Embryonic facial prominence (tissue), 1 donor: ENCODE measurements around the gene MRPL58.
"Not testable (repeated sequence)": the region's sequence is repeated elsewhere in the genome, so short reads cannot be mapped to it uniquely, and the experiment has no call there.

ENCODE experiments used
- DNase-seq: peaks from one replicate; pipeline ENCODE4 v3.0.0-alpha.2; 2016; ENCODE audit errors: extremely low spot score

The MRPL58 gene

GRCh38 chr17:75012346-75013091, at the start of gene MRPL58:
MRPL58 (plus strand) TSS chr17:75012670; CDS start chr17:75012687, 17 bp downstream.
- peak; percentile 62 for DNase-seq

- DNase-seq: no peak
Measured at GRCh38 chr17:74963656-74964055, 48.8 kb upstream of the MRPL58 start.

- no peak for DNase-seq
Measured at GRCh38 chr17:74964246-74964761, 48.2 kb upstream of the MRPL58 start.

GRCh38 chr17:74964988-74965622, 47.4 kb upstream of the MRPL58 start:
- no peak for DNase-seq

GRCh38 chr17:74968361-74968780, 44.1 kb upstream of the MRPL58 start:
- no peak for DNase-seq

GRCh38 chr17:74969501-74969900, 43.0 kb upstream of the MRPL58 start:
- not testable (repeated sequence) for DNase-seq

- DNase-seq: no peak
Measured at GRCh38 chr17:74970395-74970794, 42.1 kb upstream of the MRPL58 start.

GRCh38 chr17:74971069-74971841, 41.2 kb upstream of the MRPL58 start:
- no peak for DNase-seq

GRCh38 chr17:74971842-74972106, 40.7 kb upstream of the MRPL58 start:
- no peak for DNase-seq

- no peak for DNase-seq
Measured at GRCh38 chr17:74972107-74972972, 40.1 kb upstream of the MRPL58 start, which contains the start of gene HID1. HID1 (minus strand) TSS chr17:74972759; CDS start chr17:74972656, 103 bp downstream.

- DNase-seq: no peak
Measured at GRCh38 chr17:74972973-74973328, 39.5 kb upstream of the MRPL58 start.

GRCh38 chr17:74975943-74976342, 36.5 kb upstream of the MRPL58 start:
- no peak for DNase-seq

- no peak for DNase-seq
Measured at GRCh38 chr17:74977802-74978201, 34.7 kb upstream of the MRPL58 start.

GRCh38 chr17:74978240-74978639, 34.2 kb upstream of the MRPL58 start:
- no peak for DNase-seq

GRCh38 chr17:74979408-74980146, 32.9 kb upstream of the MRPL58 start:
- no peak for DNase-seq

- DNase-seq: no peak
Measured at GRCh38 chr17:74981318-74981978, 31.0 kb upstream of the MRPL58 start.

GRCh38 chr17:74981979-74982662, 30.3 kb upstream of the MRPL58 start:
- peak; percentile 53 for DNase-seq

- not testable (repeated sequence) for DNase-seq
Measured at GRCh38 chr17:74982663-74983313, 29.7 kb upstream of the MRPL58 start.

GRCh38 chr17:74986206-74986576, 26.3 kb upstream of the MRPL58 start:
- DNase-seq: no peak
